Keratinocyte (primary cell): ENCODE data around the gene NKX2-2. TPM values are rescaled to one million over a fixed set of nuclear protein-coding genes. Genes with fewer than 3 reads are reported as not detected.

Experiments
- DNase-seq: peaks from one replicate; pipeline ENCODE4 v3.0.0-alpha.2; 2011; ENCODE audit warnings: low read depth, missing footprints, low spot score
- FAIRE-seq: peaks from 2 replicates; lab custom pipeline; 2011; peaks lifted over from hg19 to GRCh38; lab: Jason Lieb, UNC
- H2AFZ ChIP-seq: 2 replicates; pipeline ENCODE4 v1.6.0; 2012; ENCODE audit warnings: low read length, control low read depth, inconsistent platforms; ENCODE audit not compliant: control insufficient read depth
- H3K27ac ChIP-seq: 2 replicates; pipeline ENCODE4 v1.5.1; 2011; ENCODE audit warnings: low read length; ENCODE audit not compliant: control insufficient read depth, insufficient read depth
- H3K27me3 ChIP-seq: 3 replicates; pipeline ENCODE4 v1.6.0; 2011; ENCODE audit warnings: low read length; ENCODE audit not compliant: control insufficient read depth, insufficient read depth; ENCODE audit errors: extremely low read depth
- H3K36me3 ChIP-seq, 2 experiments: 2 replicates in 1 of 2; 3 replicates in 1 of 2; pipeline ENCODE4 v1.5.1; 2011; ENCODE audit warnings: low read length in 2 of 2, mild to moderate bottlenecking in 1 of 2; ENCODE audit not compliant: control insufficient read depth in 2 of 2, insufficient read depth in 2 of 2; ENCODE audit errors: extremely low read depth in 1 of 2
- H3K4me1 ChIP-seq: 3 replicates; pipeline ENCODE4 v1.5.1; 2011; ENCODE audit warnings: low read length; ENCODE audit not compliant: control insufficient read depth, insufficient read depth; ENCODE audit errors: extremely low read depth
- H3K4me2 ChIP-seq: 3 replicates; pipeline ENCODE4 v1.6.0; 2011; ENCODE audit warnings: low read depth, low read length; ENCODE audit not compliant: control insufficient read depth, insufficient read depth; ENCODE audit errors: extremely low read depth
- H3K4me3 ChIP-seq, 3 experiments: fragments of 200-600 bp in 1 of 3; sonication (generic) in 1 of 3; 2 replicates in 2 of 3; 3 replicates in 1 of 3; pipeline ENCODE4 v1.5.1; 2011 to 2016; ENCODE audit warnings: low read length in 3 of 3, mild to moderate bottlenecking in 3 of 3, control low read depth in 2 of 3, inconsistent platforms in 1 of 3, low read depth in 1 of 3, mixed read lengths in 1 of 3, mixed run types in 1 of 3, moderate library complexity in 1 of 3; ENCODE audit not compliant: control insufficient read depth in 2 of 3, insufficient read depth in 2 of 3; ENCODE audit errors: extremely low read depth in 1 of 3
- H3K79me2 ChIP-seq: 2 replicates; pipeline ENCODE4 v1.6.0; 2012; ENCODE audit warnings: low read length; ENCODE audit not compliant: control insufficient read depth, insufficient read depth
- H3K9ac ChIP-seq: 3 replicates; pipeline ENCODE4 v1.6.0; 2011; ENCODE audit warnings: low read length; ENCODE audit not compliant: control insufficient read depth, insufficient read depth; ENCODE audit errors: extremely low read depth
- H3K9me1 ChIP-seq: 3 replicates; pipeline ENCODE4 v1.6.0; 2011; ENCODE audit warnings: low read length; ENCODE audit not compliant: control insufficient read depth, insufficient read depth; ENCODE audit errors: extremely low read depth
- H3K9me3 ChIP-seq: 2 replicates; pipeline ENCODE4 v1.5.1; 2012; ENCODE audit warnings: low read depth, low read length; ENCODE audit not compliant: control insufficient read depth
- H4K20me1 ChIP-seq: 3 replicates; pipeline ENCODE4 v1.6.0; 2011; ENCODE audit warnings: low read length; ENCODE audit not compliant: control insufficient read depth, insufficient read depth; ENCODE audit errors: extremely low read depth
- CTCF ChIP-seq, 3 experiments: IDR thresholded peaks in 1 of 3; conservative IDR thresholded peaks in 1 of 3; optimal IDR thresholded peaks in 1 of 3; 2 replicates in 2 of 3; 3 replicates in 1 of 3; pipeline versions ENCODE3 to v1.5.1; 2011; ENCODE audit warnings: low read length in 3 of 3, mild to moderate bottlenecking in 3 of 3, moderate library complexity in 2 of 3, control low read depth in 1 of 3, inconsistent platforms in 1 of 3; ENCODE audit not compliant: insufficient read depth in 2 of 3; ENCODE audit errors: extremely low read depth in 1 of 3
- EZH2 ChIP-seq: IDR thresholded peaks from one replicate; pipeline ENCODE4 v1.6.1; 2012; ENCODE audit warnings: inconsistent platforms, mild to moderate bottlenecking, low read length, moderate library complexity
- dilution Hi-C: fragments of 300-500 bp; cut with MboI; formaldehyde crosslinking; loops from one replicate; pipeline ENCODE4 v1.7.0; 2020; ENCODE audit warnings: low sequenced_read_pairs; ENCODE audit not compliant: extremely low pct_ligation_motif_present
- polyA plus RNA-seq, 5 experiments: library from polyadenylated mRNA; depleted of rRNA in 3 of 5; stranded (reverse) in 3 of 5; stranded (forward) in 1 of 5; unstranded in 1 of 5; fragments of >200 nt; gene quantifications; 1 replicate in 1 of 5; 2 replicates in 3 of 5; 3 replicates in 1 of 5; pipeline versions ENCODE4 v1.2.1 to v1.2.3, GENCODE V29; 2011 to 2012; ENCODE audit warnings: missing spikeins in 2 of 5, low read depth in 1 of 5, low replicate concordance in 1 of 5

Gene NKX2-2
- polyA plus RNA-seq, 1 donor (not counting 4 experiments of a cell fraction or from before 2014, with no cell fraction given): not detected

GRCh38 chr20:21518292-21518991 is 4.6 kb upstream of the NKX2-2 start:
- H4K20me1 ChIP-seq: no peaks in the 10 kb centered on the region
- dilution Hi-C loops: no loop called here
- no peak overlapping the region for H3K9ac ChIP-seq
- H3K4me3 ChIP-seq: no peak overlapping the region
- FAIRE-seq (no peak), DNase-seq (no peak)
- no peak overlapping the region for H3K4me2 ChIP-seq
- H3K79me2 ChIP-seq: no peaks in the 10 kb centered on the region
- H3K9me3 ChIP-seq: no peaks in the 10 kb centered on the region
- no peak for TF ChIP-seq CTCF (optimal IDR thresholded peaks at IDR 0.05 in 1 of 3, IDR thresholded peaks at IDR 0.05 in 1 of 3, conservative IDR thresholded peaks at IDR 0.05 in 1 of 3; ENCODE audit: extremely low read depth in 1 of 3, insufficient read depth in 2 of 3, low read length in 3 of 3)
- peak; percentile 59 for TF ChIP-seq EZH2
- no peaks in the 10 kb centered on the region for H3K4me1 ChIP-seq
- no peak overlapping the region for H2AFZ ChIP-seq
- peaks cover 99% of the 10 kb centered on the region for H3K27me3 ChIP-seq
- H3K36me3 ChIP-seq: no peaks in the 10 kb centered on the region
- no peak overlapping the region for H3K27ac ChIP-seq
- H3K9me1 ChIP-seq: no peaks in the 10 kb centered on the region

- no peak for FAIRE-seq
- Histone ChIP-seq H2AFZ (no peak overlapping the region), H3K27me3 (peaks cover 99% of the 10 kb centered on the region), H3K4me3 (no peak overlapping the region), H3K9me1 (no peaks in the 10 kb centered on the region), H3K79me2 (no peaks in the 10 kb centered on the region), H3K9ac (no peak overlapping the region), H3K4me1 (peaks cover under 1% of the 10 kb centered on the region), H3K4me2 (no peak overlapping the region), H3K27ac (no peak overlapping the region), H4K20me1 (peaks cover 2% of the 10 kb centered on the region), H3K36me3 (no peaks in the 10 kb centered on the region), H3K9me3 (no peaks in the 10 kb centered on the region)
- no peak for DNase-seq
- dilution Hi-C loops: no loop called here
- TF ChIP-seq EZH2: no peak
- no peak for TF ChIP-seq CTCF (optimal IDR thresholded peaks at IDR 0.05 in 1 of 3, IDR thresholded peaks at IDR 0.05 in 1 of 3, conservative IDR thresholded peaks at IDR 0.05 in 1 of 3; ENCODE audit: extremely low read depth in 1 of 3, insufficient read depth in 2 of 3, low read length in 3 of 3)
Measured at GRCh38 chr20:21517566-21518277, 3.9 kb upstream of the NKX2-2 start.
